Measurements from ENCODE around the gene ADGRG6. TPM values are rescaled to one million over a fixed set of nuclear protein-coding genes. Genes with fewer than 3 reads are reported as not detected.
A peak's percentile ranks its signal among the peaks of the same experiment; 100 is the strongest.

Gene ADGRG6
- total RNA-seq, 2 donors from 2014 or later = 7.5 to 38.6 TPM

- WGBS, 2 donors = 60 to 72% methylated on average over 2 of the region's 2 CpGs
- Histone ChIP-seq H3K4me3 (no peak overlapping the region), H3K9me3 (no peaks in the 10 kb centered on the region), H3K4me1 (peaks cover 6% of the 10 kb centered on the region), H3K27me3 (no peaks in the 10 kb centered on the region), H3K27ac (peak overlapping the region in 2 of 4 donors; percentile 39 to 43), H3K36me3 (replicated peaks in 1 of 2; ENCODE audit: insufficient read depth in 1 of 2, low read depth in 2 of 2) (no peaks in the 10 kb centered on the region)
- ATAC-seq (peak; percentile 40), DNase-seq (no peak)
- intact Hi-C loops (cut with DNase I) = no loop called here
- no peak for TF ChIP-seq POLR2A (IDR thresholded peaks at IDR 0.05)
- no peak for TF ChIP-seq CTCF (IDR thresholded peaks at IDR 0.05)
Observed at GRCh38 chr6:142372348-142372747, 70.5 kb downstream of the ADGRG6 start.

DNA sequence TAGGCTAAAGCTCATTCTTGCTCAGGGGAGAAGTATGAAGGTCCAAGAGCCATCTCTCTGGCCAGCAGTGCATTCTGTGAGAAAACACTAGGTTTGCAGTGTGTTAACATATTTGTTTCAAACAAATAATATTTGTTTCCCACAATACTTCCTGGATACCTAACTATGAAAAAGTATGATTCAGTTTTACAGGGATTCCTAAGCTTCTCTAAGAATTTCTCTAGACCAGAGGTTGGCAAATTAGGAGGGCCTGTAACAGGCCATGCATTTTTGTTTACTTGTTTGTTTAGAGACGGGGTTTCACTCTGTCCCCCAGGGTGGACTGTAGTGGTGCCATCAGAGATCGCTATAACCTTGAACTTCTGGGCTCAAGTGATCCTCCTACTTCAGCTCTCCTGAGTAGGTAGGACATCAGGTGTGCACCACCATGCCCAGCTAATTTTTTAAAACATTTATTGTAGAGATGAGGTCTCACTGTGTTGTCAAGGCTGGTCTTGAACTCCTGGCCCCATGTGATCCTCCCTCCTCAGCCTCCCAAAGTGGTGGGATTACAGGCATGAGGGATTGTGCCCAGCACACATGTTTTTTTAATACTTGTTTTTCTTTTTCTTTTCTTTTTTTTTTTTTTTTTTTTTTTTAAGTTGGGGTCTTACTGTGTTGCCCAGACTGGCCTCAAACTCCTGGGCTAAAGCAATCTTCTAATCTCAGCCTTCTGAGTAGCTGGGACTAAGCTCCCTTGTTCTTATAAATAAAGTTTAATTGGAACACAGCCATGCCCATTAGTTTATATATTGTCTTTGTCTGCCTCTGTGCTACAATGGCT, 71.7 kb downstream of the ADGRG6 start:
- Histone ChIP-seq H3K9me3 (no peaks in the 10 kb centered on the region), H3K27ac (peak overlapping the region in 2 of 4 donors; percentile 7 to 39), H3K4me1 (peaks cover 16% of the 10 kb centered on the region), H3K4me3 (no peak overlapping the region), H3K27me3 (no peaks in the 10 kb centered on the region), H3K36me3 (replicated peaks in 1 of 2; ENCODE audit: insufficient read depth in 1 of 2, low read depth in 2 of 2) (no peaks in the 10 kb centered on the region)
- WGBS, 2 donors = 67 to 75% methylated on average over 2 of the region's 2 CpGs
- no peak for ATAC-seq
- DNase-seq = no peak
- TF ChIP-seq POLR2A (IDR thresholded peaks at IDR 0.05) (no peak), CTCF (IDR thresholded peaks at IDR 0.05) (no peak)
- intact Hi-C loops (cut with DNase I) = no loop called here

GRCh38 chr6:142374091-142374770, 72.4 kb downstream of the ADGRG6 start:
- ATAC-seq = no peak
- Histone ChIP-seq H3K27me3 (no peaks in the 10 kb centered on the region), H3K27ac (peak overlapping the region in 1 of 4 donors; percentile 59), H3K4me3 (no peak overlapping the region), H3K4me1 (peaks cover 16% of the 10 kb centered on the region), H3K36me3 (replicated peaks in 1 of 2; ENCODE audit: insufficient read depth in 1 of 2, low read depth in 2 of 2) (no peaks in the 10 kb centered on the region), H3K9me3 (no peaks in the 10 kb centered on the region)
- TF ChIP-seq CTCF (IDR thresholded peaks at IDR 0.05) (no peak), POLR2A (IDR thresholded peaks at IDR 0.05) (no peak)
- WGBS, 2 donors = 81 to 84% methylated on average over 4 of the region's 4 CpGs
- DNase-seq = no peak
- intact Hi-C loops (cut with DNase I) = no loop called here

DNA sequence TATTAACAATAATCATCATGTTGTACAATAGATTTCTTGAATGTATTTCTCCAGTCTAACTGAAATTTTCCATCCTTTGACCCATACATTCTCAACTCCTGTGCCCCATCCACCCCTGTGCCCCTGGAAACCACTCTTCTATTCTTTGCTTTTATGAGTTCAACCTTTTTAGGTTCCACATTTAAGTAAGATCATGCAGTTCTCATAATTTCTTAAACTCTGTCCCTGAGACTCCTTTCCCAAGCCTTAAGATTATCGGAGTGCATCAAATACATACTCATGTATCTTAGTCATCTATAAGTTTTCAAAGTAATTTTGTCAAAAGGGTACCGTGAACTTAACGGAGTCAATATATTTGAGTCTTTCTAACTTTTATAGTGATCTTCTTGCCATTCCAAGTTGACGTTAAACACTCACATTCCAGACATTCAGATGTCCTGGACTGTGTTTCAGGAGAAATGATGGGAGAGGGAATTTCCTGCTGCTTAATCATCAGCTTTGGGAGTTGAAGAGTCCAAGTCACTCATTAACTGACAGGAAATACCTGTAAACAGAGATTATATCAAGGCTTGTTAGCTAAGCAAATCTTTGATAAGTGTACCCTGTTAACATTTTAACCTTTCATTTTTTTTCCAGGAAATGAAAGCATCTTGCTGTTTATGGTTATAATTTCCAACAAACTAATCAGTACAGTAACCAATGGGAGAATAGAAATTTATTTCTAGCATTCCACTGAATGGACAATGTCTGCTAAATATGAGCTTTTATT, 73.3 kb downstream of the ADGRG6 start:
- DNase-seq (peak in 1 of 4 donors; percentile 3), ATAC-seq (peak; percentile 78)
- Histone ChIP-seq H3K27ac (peak overlapping the region in 2 of 4 donors; percentile 20 to 59), H3K36me3 (replicated peaks in 1 of 2; ENCODE audit: insufficient read depth in 1 of 2, low read depth in 2 of 2) (no peaks in the 10 kb centered on the region), H3K27me3 (no peaks in the 10 kb centered on the region), H3K9me3 (no peaks in the 10 kb centered on the region), H3K4me3 (no peak overlapping the region), H3K4me1 (peaks cover 16% of the 10 kb centered on the region)
- intact Hi-C loops (cut with DNase I) = no loop called here
- TF ChIP-seq POLR2A (IDR thresholded peaks at IDR 0.05) (no peak), CTCF (IDR thresholded peaks at IDR 0.05) (no peak)
- WGBS, 2 donors = 31 to 34% methylated on average over 4 of the region's 4 CpGs

All from body of pancreas (tissue), 4 donors.